MM.1S (cell line): ENCODE results near the gene DNAJC24.

Source experiments
- DNase-seq: peaks from one replicate; pipeline ENCODE4 v3.0.0-alpha.2; 2015
- H2AFZ ChIP-seq: fragments of 300-600 bp; sonication (generic); 2 replicates; pipeline ENCODE4 v1.6.0; 2016; ENCODE audit warnings: antibody characterized with exemption, low read length
- H3F3A ChIP-seq: fragments of 300-600 bp; sonication (generic); 2 replicates; pipeline ENCODE4 v1.6.1; 2016; ENCODE audit warnings: mild to moderate bottlenecking, antibody characterized with exemption, low read length, moderate library complexity, mixed read lengths; ENCODE audit not compliant: insufficient read depth
- H3K27ac ChIP-seq: fragments of 300-600 bp; sonication (generic); 2 replicates; pipeline ENCODE4 v1.5.1; 2016; ENCODE audit warnings: mild to moderate bottlenecking, low read length
- H3K27me3 ChIP-seq: fragments of 300-600 bp; sonication (generic); replicated peaks from 2 replicates; pipeline ENCODE4 v1.6.0; 2016; ENCODE audit warnings: low read length; ENCODE audit not compliant: insufficient read depth
- H3K36me3 ChIP-seq: fragments of 300-600 bp; sonication (generic); replicated peaks from 2 replicates; pipeline ENCODE4 v1.6.1; 2016; ENCODE audit warnings: mild to moderate bottlenecking, low read length, mixed read lengths; ENCODE audit not compliant: insufficient read depth
- H3K4me1 ChIP-seq: fragments of 300-600 bp; sonication (generic); 2 replicates; pipeline ENCODE4 v1.6.1; 2016; ENCODE audit warnings: low read length, mixed read lengths
- H3K4me2 ChIP-seq: fragments of 300-600 bp; sonication (generic); 2 replicates; pipeline ENCODE4 v1.6.0; 2016; ENCODE audit warnings: low read depth, low read length
- H3K4me3 ChIP-seq: fragments of 300-600 bp; sonication (generic); 2 replicates; pipeline ENCODE4 v1.5.1; 2016; ENCODE audit warnings: low read length, mixed read lengths
- H3K79me2 ChIP-seq: fragments of 300-600 bp; sonication (generic); 2 replicates; pipeline ENCODE4 v1.6.1; 2016; ENCODE audit warnings: mixed run types, low read length, mixed read lengths
- H3K9ac ChIP-seq: fragments of 300-600 bp; sonication (generic); 2 replicates; pipeline ENCODE4 v1.6.1; 2016; ENCODE audit warnings: low read length, mixed read lengths
- H3K9me2 ChIP-seq: fragments of 300-600 bp; sonication (generic); replicated peaks from 2 replicates; pipeline ENCODE4 v1.6.1; 2016; ENCODE audit warnings: mild to moderate bottlenecking, low read length, mixed read lengths; ENCODE audit not compliant: insufficient read depth
- H3K9me3 ChIP-seq: fragments of 300-600 bp; sonication (generic); replicated peaks from 2 replicates; pipeline ENCODE4 v1.6.1; 2016; ENCODE audit warnings: mild to moderate bottlenecking, low read length, mixed read lengths; ENCODE audit not compliant: insufficient read depth
- H4K20me1 ChIP-seq: fragments of 300-600 bp; sonication (generic); 2 replicates; pipeline ENCODE4 v1.6.1; 2016; ENCODE audit warnings: mild to moderate bottlenecking, low read length, moderate library complexity, mixed read lengths; ENCODE audit not compliant: insufficient read depth
- CTCF ChIP-seq: fragments of 300-600 bp; sonication (generic); IDR thresholded peaks from 2 replicates; pipeline ENCODE4 v1.5.1; 2016; ENCODE audit warnings: antibody characterized with exemption, low read length, mixed read lengths
- EZH2 ChIP-seq: fragments of 300-600 bp; sonication (generic); optimal IDR thresholded peaks from 2 replicates; pipeline ENCODE3; 2017; ENCODE audit warnings: low read depth, mild to moderate bottlenecking, antibody characterized with exemption, low read length, mixed read lengths
- EZH2phosphoT487 ChIP-seq: fragments of 300-600 bp; sonication (generic); IDR thresholded peaks from 2 replicates; pipeline ENCODE4 v1.6.1; 2018; ENCODE audit warnings: antibody characterized with exemption, low read length

The DNAJC24 gene

DNA sequence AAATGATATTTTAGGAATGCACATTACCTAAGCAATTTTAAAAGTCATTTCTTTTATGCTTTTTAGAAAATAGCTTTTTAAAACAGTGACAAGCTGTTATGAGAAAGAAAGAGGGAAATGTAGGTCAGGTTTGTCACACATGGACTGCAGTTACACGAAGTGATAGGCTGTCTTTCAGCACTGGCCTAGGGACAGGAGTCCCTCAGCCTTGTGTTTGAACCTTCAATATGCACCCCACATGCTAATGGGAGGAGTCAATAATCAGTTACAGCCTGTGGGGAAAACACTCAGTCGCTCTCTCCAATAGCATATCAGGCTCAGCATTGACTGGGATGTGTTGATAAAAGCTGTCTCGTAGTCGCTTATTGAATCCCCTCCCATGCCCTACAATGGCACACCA, 45.8 kb downstream of the DNAJC24 start:
- TF ChIP-seq EZH2 (no peak), EZH2phosphoT487 (no peak), CTCF (no peak)
- H3F3A ChIP-seq: no peaks in the 10 kb centered on the region
- H3K9me3 ChIP-seq: no peaks in the 10 kb centered on the region
- DNase-seq: no peak
- no peaks in the 10 kb centered on the region for H3K36me3 ChIP-seq
- H4K20me1 ChIP-seq: no peaks in the 10 kb centered on the region
- no peak overlapping the region for H3K4me2 ChIP-seq
- no peak overlapping the region for H3K27ac ChIP-seq
- H2AFZ ChIP-seq: no peak overlapping the region
- H3K27me3 ChIP-seq: no peaks in the 10 kb centered on the region
- no peaks in the 10 kb centered on the region for H3K4me1 ChIP-seq
- no peaks in the 10 kb centered on the region for H3K9me2 ChIP-seq
- H3K79me2 ChIP-seq: no peaks in the 10 kb centered on the region
- no peak overlapping the region for H3K4me3 ChIP-seq
- no peak overlapping the region for H3K9ac ChIP-seq

GRCh38 chr11:31417357-31417756, 47.7 kb downstream of the DNAJC24 start:
- no peaks in the 10 kb centered on the region for H3K36me3 ChIP-seq
- H3K9ac ChIP-seq: no peak overlapping the region
- no peak overlapping the region for H3K4me3 ChIP-seq
- no peaks in the 10 kb centered on the region for H4K20me1 ChIP-seq
- H3K9me2 ChIP-seq: no peaks in the 10 kb centered on the region
- no peaks in the 10 kb centered on the region for H3K9me3 ChIP-seq
- H3K4me1 ChIP-seq: no peaks in the 10 kb centered on the region
- no peak overlapping the region for H3K27ac ChIP-seq
- DNase-seq: no peak
- no peak overlapping the region for H3K4me2 ChIP-seq
- TF ChIP-seq EZH2 (no peak), EZH2phosphoT487 (no peak), CTCF (no peak)
- H3K79me2 ChIP-seq: no peaks in the 10 kb centered on the region
- H2AFZ ChIP-seq: no peak overlapping the region
- no peaks in the 10 kb centered on the region for H3K27me3 ChIP-seq
- no peaks in the 10 kb centered on the region for H3F3A ChIP-seq

DNA sequence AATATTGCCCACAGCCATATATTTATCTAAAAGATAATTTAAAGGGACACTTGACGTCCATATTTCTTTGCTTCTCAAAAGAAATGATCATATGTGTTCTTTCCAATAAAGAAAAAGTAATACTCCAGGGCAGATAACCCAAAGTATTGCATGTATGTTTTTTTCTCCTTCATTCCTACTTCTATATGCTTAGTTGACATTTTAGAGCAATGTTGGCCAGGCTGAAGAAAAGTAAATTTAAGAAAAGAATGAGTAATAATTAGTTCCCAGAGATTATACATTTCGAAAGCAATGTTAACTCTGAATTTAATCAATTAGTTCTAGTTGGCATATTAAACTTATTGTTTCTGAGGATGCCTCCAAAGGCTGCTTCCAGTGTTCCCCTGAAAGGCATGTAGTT, 48.2 kb downstream of the DNAJC24 start:
- TF ChIP-seq EZH2 (no peak), CTCF (no peak), EZH2phosphoT487 (no peak)
- no peak overlapping the region for H3K27ac ChIP-seq
- H3K9me3 ChIP-seq: no peaks in the 10 kb centered on the region
- no peaks in the 10 kb centered on the region for H3K36me3 ChIP-seq
- no peak overlapping the region for H2AFZ ChIP-seq
- no peaks in the 10 kb centered on the region for H3K79me2 ChIP-seq
- DNase-seq: no peak
- no peaks in the 10 kb centered on the region for H3F3A ChIP-seq
- H3K4me3 ChIP-seq: no peak overlapping the region
- H3K4me2 ChIP-seq: no peak overlapping the region
- H3K9ac ChIP-seq: no peak overlapping the region
- no peaks in the 10 kb centered on the region for H3K27me3 ChIP-seq
- no peaks in the 10 kb centered on the region for H3K4me1 ChIP-seq
- H3K9me2 ChIP-seq: no peaks in the 10 kb centered on the region
- no peaks in the 10 kb centered on the region for H4K20me1 ChIP-seq
